HL-60/S4 treated with phorbol 12-myristate 13-acetate at 8.2 ng/mL for 4 days and 3 days (cell line): ENCODE data around the gene BCL2L12.

Experiments used
- in situ Hi-C: fragments of 300-500 bp; cut with MboI; formaldehyde crosslinking; loops from 2 replicates; pipeline ENCODE4 v1.15.0; 2022; ENCODE audit warnings: low sequenced_read_pairs

Gene BCL2L12

DNA sequence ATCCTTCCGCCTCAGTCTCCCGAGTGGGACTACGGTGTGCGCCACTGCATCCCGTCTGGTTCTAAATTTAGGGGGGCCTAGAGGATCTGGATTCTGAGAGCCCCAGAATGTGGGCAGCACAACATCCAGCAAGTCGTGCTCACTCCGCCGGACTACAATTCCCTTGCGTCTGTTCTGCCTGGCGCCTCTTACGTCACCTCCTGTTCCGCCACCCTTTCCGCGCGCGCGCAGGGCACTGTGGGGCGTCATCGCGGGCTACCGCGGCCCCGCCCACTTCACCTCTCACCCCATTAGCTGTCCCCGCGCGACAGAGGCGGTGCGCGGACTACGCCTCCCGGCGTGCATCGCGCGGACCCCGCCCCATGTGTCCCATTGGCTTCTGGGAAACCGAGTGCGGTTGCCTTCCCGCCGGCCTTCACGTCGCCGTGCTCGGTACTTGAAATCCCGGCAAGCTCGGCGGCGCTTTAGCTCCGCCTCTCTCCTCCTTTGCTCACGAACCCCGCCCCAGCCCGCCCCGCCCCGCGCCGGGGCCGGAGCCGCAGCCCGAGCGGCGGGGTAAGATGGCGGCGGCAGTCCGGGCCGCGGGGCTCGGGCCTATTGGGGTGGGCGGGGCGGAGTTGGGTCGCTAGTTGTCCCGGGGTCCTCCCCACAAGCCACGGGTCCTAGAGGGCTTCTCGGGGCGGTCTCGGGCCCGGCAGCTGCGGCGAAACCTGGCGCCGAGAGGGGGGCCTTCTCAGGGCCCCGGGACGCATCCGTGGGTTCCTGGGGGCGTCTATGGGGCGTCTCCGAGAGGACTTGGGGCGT, 23.8 kb upstream of the BCL2L12 start, which contains the start of gene SCAF1:
SCAF1 (plus strand) TSS at position 522 of the 804 bp plus-strand sequence. CDS start 2,818 bp downstream, outside the sequence.
- in situ Hi-C loops, result no loop called here

DNA sequence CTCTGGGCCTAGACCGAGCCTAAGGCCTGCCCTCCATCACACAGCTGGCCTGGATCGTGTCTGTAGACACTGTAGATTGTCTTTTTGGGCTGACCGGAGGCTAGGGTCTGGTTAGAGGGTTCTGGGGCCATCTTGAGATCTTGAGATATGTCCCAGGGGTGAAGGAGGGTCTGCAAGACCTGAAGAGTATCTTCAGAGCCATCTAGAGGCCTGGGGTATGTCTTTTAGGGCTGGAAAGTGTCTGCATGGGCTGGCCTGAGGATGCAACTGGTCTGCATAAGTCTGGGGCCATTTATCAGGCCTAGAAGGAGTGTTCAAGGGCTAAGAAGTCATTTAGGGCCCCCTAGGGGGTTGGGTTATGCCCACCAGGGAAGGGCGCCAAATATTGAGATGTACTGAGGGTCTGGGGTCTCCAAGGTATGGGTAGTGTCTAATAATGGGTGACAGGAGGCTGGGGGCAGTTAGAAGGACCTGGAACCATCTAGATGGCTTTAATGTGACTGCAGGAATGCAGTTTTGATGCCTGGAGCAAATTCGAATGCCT, 23.2 kb upstream of the BCL2L12 start:
- in situ Hi-C loops, result no loop called here

DNA sequence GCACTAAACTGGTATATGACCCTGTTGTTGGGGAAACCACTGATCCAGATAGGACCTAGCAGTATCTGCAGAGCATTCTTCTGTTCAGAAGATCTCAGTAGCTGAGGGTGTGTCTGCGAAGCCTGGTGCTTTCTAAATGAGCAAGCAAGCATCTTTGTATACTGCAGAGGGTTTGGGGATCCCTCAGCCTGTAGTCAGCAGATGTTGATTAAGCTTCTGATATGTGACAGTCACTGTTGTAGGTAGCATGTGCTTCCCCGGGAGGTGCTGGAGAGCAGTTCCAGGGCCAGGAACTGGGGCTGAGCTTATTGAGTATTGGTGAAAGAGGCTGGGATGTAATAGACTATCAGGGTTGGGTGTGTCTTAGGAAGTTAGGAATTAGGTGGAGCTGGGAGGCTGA, 22.3 kb upstream of the BCL2L12 start:
- in situ Hi-C loops, result no loop called here

DNA sequence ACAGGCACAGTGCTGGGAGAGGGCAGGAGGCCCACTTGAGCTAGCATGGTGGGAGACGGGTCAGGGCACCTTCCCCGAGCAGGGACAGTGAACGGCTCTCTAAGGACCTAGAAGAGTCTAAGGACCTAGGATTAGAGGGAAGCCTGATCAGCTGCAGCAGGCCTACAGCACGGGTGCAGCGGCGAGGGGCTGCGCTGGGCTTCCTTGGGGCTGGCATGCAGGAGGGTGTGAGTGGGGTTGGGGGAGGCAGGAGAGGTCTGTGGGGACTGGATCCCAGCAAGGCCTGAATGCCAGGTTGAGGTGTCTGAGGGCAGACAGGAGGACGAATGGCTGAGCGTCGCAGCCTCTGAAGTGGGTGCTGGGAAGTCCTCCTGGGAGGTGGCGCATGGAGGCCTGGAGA, 20.1 kb upstream of the BCL2L12 start:
- in situ Hi-C loops, result no loop called here

DNA sequence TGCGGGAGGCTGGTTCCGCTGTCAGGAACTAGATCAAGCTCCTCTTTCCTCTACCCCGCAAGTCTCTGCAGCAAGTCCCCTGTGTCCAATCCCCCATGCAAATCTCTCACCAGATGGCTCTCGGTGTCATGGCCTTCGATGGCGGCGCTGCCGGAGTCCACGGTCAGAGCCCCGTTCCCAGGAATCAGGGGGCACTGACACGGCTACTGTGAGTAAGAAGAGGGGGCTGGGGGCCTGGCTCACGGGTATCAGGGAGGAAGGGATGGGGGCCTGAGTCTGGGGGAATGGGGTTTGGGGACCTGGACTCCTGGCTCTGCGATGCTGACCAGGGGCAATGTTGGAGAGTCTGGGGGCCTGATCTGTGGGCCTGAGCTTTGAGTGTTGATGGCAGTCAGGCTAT, 19.7 kb upstream of the BCL2L12 start:
- in situ Hi-C loops, result no loop called here

DNA sequence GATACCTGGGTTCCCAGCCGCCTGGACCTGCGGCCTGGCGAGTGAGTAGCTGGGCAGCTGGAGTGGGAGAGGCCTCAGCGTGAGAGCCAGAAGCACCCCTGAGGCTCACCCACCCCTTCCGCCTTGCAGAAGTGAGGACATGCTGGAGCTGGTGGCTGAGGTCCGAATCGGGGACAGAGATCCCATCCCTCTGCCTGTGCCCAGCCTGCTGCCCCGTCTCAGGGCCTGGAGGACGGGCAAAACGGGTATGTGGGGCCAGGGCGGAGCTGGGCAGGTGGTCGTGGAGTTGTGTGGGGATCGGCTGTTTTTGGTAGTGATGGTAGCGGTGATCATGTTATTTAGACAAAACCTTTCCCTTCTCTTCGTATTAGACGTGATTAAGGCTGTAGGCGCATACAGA, 19.1 kb upstream of the BCL2L12 start:
- in situ Hi-C loops, result no loop called here

DNA sequence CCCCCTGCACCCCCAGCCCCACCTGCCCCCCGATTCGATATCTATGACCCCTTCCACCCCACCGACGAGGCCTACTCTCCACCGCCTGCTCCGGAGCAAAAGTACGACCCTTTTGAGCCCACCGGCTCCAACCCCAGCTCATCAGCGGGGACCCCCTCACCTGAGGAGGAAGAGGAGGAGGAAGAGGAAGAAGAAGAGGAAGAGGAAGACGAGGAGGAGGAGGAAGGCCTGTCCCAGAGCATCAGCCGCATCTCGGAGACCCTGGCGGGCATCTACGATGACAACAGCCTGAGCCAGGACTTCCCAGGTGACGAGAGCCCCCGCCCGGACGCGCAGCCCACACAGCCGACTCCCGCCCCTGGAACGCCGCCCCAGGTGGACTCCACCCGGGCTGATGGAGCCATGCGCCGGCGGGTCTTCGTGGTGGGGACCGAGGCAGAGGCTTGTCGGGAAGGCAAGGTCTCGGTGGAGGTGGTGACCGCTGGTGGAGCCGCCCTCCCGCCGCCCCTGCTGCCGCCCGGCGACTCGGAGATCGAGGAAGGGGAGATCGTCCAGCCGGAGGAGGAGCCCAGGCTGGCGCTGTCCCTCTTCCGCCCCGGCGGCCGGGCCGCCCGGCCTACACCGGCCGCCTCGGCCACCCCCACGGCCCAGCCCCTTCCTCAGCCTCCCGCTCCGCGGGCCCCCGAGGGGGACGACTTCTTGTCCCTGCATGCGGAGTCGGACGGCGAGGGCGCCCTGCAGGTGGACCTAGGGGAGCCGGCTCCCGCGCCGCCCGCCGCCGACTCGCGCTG, 14.5 kb upstream of the BCL2L12 start:
- in situ Hi-C loops, result no loop called here

DNA sequence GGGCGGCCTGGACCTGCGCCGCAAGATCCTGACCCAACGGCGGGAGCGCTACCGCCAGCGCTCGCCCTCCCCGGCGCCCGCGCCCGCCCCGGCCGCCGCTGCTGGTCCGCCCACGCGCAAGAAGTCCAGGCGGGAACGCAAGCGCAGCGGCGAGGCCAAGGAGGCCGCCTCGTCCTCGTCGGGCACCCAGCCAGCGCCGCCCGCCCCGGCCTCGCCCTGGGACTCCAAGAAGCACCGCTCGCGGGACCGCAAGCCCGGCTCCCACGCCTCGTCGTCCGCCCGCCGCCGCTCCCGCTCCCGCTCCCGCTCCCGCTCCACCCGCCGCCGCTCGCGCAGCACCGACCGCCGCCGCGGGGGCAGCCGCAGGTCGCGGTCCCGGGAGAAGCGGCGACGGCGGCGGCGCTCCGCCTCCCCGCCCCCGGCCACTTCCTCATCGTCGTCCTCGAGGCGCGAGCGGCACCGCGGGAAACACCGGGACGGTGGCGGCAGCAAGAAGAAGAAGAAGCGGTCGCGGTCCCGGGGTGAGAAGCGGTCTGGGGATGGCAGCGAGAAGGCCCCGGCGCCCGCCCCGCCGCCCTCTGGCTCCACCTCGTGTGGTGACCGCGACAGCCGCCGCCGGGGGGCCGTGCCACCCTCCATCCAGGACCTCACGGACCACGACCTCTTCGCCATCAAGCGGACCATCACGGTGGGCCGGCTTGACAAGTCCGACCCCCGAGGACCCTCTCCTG, 13.7 kb upstream of the BCL2L12 start:
- in situ Hi-C loops, result no loop called here

DNA sequence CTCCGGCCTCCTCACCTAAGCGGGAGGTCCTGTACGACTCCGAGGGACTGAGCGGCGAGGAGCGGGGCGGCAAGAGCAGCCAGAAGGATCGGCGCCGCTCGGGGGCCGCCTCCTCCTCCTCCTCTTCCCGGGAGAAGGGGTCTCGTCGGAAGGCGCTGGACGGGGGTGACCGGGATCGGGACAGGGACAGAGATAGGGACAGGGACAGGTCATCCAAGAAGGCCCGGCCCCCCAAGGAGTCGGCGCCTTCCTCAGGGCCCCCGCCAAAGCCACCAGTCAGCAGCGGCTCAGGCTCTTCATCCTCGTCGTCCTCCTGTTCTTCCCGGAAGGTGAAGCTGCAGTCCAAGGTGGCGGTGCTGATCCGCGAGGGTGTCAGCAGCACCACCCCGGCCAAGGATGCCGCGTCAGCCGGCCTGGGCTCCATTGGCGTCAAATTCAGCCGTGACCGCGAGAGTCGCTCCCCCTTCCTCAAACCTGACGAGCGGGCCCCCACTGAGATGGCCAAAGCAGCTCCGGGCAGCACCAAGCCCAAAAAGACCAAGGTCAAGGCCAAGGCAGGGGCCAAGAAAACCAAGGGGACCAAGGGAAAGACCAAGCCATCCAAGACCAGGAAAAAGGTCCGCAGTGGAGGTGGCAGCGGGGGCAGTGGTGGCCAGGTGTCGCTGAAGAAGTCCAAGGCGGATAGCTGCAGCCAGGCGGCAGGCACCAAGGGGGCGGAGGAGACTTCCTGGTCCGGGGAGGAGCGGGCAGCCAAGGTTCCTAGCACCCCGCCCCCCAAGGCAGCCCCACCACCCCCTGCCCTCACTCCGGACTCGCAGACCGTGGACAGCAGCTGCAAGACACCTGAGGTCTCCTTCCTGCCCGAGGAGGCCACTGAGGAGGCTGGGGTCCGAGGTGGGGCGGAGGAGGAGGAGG, 12.9 kb upstream of the BCL2L12 start:
- in situ Hi-C loops, result no loop called here

DNA sequence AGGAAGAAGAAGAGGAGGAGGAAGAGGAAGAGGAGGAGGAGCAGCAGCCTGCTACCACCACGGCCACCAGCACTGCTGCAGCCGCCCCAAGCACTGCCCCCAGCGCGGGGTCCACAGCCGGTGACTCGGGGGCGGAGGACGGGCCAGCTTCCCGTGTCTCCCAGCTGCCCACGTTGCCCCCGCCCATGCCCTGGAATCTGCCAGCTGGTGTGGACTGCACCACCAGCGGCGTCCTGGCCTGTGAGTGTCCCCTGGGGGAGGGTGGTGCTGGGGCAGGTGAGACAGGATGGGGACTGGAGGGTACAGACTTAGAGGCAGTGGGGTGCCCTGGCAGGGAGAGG, 12.3 kb upstream of the BCL2L12 start:
- in situ Hi-C loops, result no loop called here

DNA sequence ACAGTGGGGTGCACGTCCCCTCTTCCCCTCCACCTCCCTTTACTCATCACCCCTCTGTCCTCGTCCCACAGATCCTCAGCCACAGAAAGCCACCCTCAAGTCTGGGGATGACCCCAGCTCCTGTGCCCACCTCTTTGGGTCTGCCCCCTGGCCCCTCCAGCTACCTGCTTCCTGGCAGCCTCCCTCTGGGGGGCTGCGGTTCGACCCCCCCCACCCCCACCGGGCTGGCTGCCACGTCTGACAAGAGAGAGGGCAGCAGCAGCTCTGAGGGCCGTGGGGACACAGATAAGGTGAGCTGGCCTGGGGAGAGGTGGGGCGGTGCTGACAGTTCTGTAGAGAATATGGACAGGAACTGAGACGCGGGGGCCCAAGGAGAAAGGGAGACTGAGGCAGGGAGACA, 11.2 kb upstream of the BCL2L12 start:
- in situ Hi-C loops, result no loop called here

DNA sequence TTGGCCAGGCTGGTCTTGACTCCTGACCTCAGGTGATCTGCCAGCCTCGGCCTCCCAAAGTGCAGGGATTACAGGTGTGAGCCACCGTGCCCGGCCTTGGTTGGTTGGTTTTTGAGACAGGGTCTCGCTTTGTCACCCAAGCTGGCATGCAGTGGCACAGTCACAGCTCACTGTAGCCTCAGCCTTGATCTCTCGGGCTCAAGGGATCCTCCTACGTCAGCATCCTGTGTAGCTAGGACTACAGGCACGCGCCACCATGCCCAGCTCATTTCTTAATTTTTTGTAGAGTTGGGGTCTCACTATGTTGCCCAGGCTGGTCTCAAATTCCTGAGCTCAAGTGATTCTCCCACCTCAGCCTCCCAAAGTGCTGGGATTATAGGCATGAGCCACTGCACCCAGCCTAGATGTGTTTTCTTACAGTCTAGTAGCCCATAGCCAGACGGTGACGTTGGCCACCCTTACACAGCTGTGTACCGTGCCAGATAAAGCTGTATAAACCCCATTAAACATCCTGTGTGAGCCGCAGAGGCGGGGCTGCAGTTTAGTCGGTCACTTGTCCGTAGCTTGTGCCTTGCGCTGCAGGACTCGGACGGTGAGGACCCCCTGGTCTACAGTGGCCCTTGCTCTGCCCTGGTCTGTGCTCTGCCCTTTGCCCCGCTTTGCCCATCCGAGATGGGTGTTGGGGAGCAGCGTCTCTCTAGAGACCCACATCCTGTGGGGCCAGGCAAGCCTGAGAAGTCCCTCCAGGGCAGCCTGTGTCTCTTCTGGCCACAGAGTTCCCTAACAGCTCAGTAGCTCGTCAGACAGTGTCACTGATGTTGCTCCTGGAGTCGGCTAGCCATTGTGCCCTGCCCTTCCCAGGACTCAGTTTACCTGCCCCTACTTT, 9.9 kb upstream of the BCL2L12 start:
- in situ Hi-C loops, result no loop called here

DNA sequence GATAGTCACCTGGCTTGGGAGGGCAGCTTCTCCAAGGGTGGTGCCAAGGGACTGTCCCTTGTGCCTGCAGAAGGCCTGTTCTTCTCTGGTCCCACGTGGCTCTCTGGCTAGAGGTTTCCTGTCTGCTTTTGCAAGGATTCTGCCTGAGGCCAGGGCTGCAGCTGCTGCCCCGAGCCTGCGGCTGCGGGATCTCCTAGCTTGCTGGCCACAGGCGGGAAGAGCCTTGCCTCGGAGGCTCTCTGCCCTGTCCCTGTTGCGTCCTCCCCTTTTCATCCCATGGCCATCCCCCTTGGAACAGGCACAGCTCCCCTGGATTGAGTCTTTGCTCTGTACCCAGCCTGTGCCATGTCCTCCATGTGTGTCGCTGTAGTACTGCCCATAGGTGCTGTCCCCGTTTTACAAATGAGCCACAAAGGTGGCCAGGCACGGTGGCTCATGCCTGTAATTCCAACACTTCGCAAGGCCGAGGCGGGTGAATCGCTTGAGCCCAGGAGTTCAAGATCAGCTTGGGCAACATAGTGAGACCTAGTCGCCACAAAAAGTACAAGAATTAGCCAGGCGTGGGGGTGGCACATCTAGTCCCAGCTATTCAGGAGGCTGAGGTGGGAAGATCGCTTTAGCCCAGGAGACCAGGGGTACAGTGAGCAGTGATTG, 9.2 kb upstream of the BCL2L12 start:
- in situ Hi-C loops, result no loop called here

DNA sequence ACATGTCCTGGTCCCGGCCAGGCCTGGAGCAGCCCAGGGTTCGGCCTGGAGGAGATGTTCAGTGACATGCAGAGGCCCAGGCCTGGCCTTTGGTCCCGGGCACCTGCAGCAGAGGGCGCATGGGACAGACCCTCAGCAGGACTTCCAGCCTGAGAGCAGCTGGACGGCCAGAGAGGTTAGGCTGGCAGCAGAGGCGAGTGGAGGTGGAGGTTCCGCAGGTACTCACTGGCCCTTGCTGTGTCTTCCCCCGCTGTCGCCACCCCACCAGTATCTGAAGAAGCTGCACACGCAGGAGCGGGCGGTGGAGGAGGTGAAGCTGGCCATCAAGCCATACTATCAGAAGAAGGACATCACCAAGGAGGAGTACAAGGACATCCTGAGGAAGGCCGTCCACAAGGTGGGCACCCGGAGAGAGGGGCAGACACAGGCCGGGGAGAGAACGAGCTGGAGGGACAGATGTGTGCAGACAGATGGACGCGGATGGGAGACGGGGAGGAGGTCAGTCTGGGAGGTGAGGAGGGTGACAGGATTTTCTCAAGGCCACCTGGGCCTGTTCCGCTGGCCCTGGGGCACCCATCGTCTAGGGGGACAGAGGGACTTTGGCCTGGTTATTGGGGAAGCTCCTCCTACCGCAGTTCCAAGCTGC, 8.1 kb upstream of the BCL2L12 start:
- in situ Hi-C loops, result no loop called here

DNA sequence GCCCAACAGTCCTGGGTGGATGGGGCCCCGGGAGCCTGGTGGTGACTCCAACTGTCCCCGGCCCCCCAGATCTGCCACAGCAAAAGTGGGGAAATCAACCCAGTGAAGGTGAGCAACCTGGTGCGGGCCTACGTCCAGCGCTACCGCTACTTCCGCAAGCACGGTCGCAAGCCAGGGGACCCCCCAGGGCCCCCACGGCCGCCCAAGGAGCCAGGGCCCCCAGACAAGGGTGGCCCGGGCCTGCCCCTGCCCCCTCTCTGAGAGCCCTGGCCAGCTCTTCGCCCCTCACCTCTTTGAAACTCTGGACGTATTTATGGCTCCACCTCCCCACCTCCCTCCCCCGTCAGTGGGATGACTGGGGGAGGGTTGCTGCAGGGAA, 7.6 kb upstream of the BCL2L12 start:
- in situ Hi-C loops, result no loop called here

DNA sequence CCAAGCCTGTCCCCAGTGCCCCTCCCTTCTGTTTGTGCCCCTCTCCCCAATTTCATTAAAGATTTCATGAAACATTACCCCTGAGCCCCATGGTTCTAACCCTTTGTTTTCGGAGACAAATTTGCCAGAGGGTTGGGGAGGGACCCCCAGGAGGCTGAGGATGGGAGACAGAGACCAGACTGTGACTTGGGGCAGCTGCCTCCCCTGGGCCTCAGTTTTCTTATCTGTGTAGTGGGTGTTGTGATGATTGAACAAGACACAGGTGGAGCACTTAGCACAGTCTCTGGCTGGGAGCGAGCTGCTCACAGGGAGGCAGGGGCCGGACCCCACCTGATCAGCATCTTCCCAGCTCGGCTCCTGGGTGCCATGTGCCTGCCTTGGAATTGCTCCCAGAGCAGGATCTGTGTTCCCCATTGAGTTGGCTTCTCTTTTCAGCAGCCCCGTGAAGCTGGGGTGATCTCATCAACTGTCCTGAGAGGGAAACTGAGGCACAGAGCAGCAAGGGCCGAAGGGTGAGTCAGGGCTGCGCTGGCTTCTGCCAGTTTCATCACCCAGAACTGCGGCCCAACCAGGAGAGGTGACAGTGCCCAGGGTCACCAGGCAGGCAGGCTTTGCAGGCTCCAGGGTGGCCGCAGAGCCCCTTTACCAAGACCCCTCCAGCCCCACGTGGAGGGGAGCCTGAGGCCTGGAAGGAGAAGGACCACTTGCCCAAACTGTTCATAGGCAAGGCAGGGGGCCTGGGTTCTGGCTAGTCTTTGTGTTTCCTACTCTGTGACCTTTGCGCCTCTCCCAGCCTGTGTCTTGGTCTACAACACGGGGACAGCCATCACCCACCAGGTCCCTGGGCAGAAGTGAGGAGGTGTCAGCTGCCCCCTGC, 6.9 kb upstream of the BCL2L12 start:
- in situ Hi-C loops, result no loop called here

DNA sequence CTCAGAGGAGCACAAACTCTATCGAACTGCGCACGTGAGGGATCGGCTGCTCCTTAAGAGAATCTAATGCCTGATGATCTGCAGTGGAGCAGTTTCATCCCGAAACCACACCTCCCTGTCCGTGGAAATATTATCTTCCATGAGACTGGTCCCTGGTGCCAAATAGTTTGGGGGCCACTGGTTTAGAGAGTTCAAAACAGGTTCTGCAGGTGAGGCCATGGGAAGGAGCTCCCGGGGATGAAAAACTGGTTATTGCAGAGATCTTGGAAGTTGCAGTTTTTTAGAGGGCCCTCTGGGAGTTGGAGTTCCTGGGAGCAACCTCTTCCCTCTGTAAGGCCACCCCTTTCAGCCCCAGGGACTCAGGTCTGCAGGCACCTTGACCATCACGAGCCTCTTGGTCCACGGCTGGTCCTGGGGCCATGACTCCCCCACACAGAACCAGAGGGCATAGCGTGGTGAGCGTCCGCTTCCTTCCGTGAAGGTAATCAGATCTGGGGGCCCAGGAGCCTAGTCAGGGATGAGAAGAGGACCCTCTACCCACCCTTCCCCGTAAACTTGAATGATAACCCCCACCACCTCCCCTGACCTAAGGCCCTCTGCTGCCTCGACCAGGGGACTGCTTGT, 5.3 kb upstream of the BCL2L12 start:
- in situ Hi-C loops, result no loop called here
